RCC 7860 (cell line): ENCODE data around the gene SIAH1.
"Not testable (repeated sequence)": the region's sequence is repeated elsewhere in the genome, so short reads cannot be mapped to it uniquely, and the experiment has no call there.

Experiments
- DNase-seq: peaks from one replicate; pipeline ENCODE4 v3.0.0-alpha.2; 2015; ENCODE audit warnings: low spot score
- FAIRE-seq: peaks from 2 replicates; lab custom pipeline; 2012; peaks lifted over from hg19 to GRCh38; lab: Jason Lieb, UNC

The SIAH1 gene

GRCh38 chr16:48393485-48394354 lies 8.5 kb upstream of the SIAH1 start:
- DNase-seq (no peak), FAIRE-seq (no peak)

GRCh38 chr16:48392407-48392806 lies 7.2 kb upstream of the SIAH1 start:
- DNase-seq: no peak
- FAIRE-seq: no peak

- FAIRE-seq (no peak), DNase-seq (no peak)
Observed at GRCh38 chr16:48386559-48387312, 1.5 kb upstream of the SIAH1 start.

- no peak for FAIRE-seq
- no peak for DNase-seq
Observed at GRCh38 chr16:48384520-48385252, 527 bp downstream of the SIAH1 start.

- FAIRE-seq (no peak), DNase-seq (peak; percentile 6)
Observed at GRCh38 chr16:48383877-48384519, 1.2 kb downstream of the SIAH1 start.

GRCh38 chr16:48383009-48383876 lies 2.0 kb downstream of the SIAH1 start:
- FAIRE-seq (peak; percentile 73), DNase-seq (no peak)

- DNase-seq (no peak), FAIRE-seq (no peak)
Observed at GRCh38 chr16:48382131-48382530, 3.1 kb downstream of the SIAH1 start.

- DNase-seq (no peak), FAIRE-seq (no peak)
Observed at GRCh38 chr16:48381201-48381600, 4.0 kb downstream of the SIAH1 start.

GRCh38 chr16:48378836-48379235 lies 6.4 kb downstream of the SIAH1 start:
- no peak for FAIRE-seq
- no peak for DNase-seq

- FAIRE-seq (no peak), DNase-seq (no peak)
Observed at GRCh38 chr16:48378276-48378675, 6.9 kb downstream of the SIAH1 start.

GRCh38 chr16:48377301-48377700 lies 7.9 kb downstream of the SIAH1 start:
- not testable (repeated sequence) for DNase-seq, FAIRE-seq

GRCh38 chr16:48374255-48374654 lies 11.0 kb downstream of the SIAH1 start:
- FAIRE-seq (no peak), DNase-seq (no peak)

- FAIRE-seq (no peak), DNase-seq (no peak)
Observed at GRCh38 chr16:48373258-48374029, 11.8 kb downstream of the SIAH1 start.

GRCh38 chr16:48372744-48373143 lies 12.5 kb downstream of the SIAH1 start:
- FAIRE-seq (no peak), DNase-seq (no peak)

- DNase-seq (no peak), FAIRE-seq (no peak)
Observed at GRCh38 chr16:48371393-48371780, 13.8 kb downstream of the SIAH1 start.

- DNase-seq, FAIRE-seq: not testable (repeated sequence)
Observed at GRCh38 chr16:48370668-48371392, 14.4 kb downstream of the SIAH1 start.

GRCh38 chr16:48370229-48370628 lies 15.0 kb downstream of the SIAH1 start:
- no peak for FAIRE-seq
- no peak for DNase-seq

GRCh38 chr16:48369765-48370164 lies 15.4 kb downstream of the SIAH1 start:
- no peak for DNase-seq
- FAIRE-seq: no peak
